K562 (cell line): ENCODE data around the gene TGFA. TPM values are rescaled to one million over a fixed set of nuclear protein-coding genes. Genes with fewer than 3 reads are reported as not detected.

Experiments used
- KLF13 ChIP-seq: fragments of 450-650 bp; IDR thresholded peaks from 2 replicates; pipeline ENCODE4 v1.6.1; 2016; ENCODE audit warnings: missing genetic modification characterization, low read depth, mild to moderate bottlenecking, missing compliant biosample characterization, moderate library complexity, borderline replicate concordance
- OTX1 ChIP-seq: fragments of 450-650 bp; formaldehyde crosslinking; IDR thresholded peaks from 2 replicates; pipeline ENCODE4 v1.4.0; 2022; ENCODE audit warnings: mild to moderate bottlenecking
- REST ChIP-seq, 2 experiments: fragments of 450-650 bp; formaldehyde crosslinking in 1 of 2; IDR thresholded peaks; 2 replicates each; pipeline versions ENCODE4 v1.4.0 to v1.6.1; 2014 to 2020; ENCODE audit warnings: mild to moderate bottlenecking in 2 of 2, borderline replicate concordance in 1 of 2, low read depth in 1 of 2
- STAT6 ChIP-seq: sonication (generic); formaldehyde crosslinking; IDR thresholded peaks from 2 replicates; pipeline ENCODE4 v1.8.1; 2023; ENCODE audit warnings: mild to moderate bottlenecking, missing genetic modification reagents
- ZBTB17 ChIP-seq: fragments of 450-650 bp; formaldehyde crosslinking; IDR thresholded peaks from 2 replicates; pipeline ENCODE4 v1.4.0; 2020; ENCODE audit warnings: mild to moderate bottlenecking
- ZMIZ1 ChIP-seq, 2 experiments: fragments of 150-350 bp in 1 of 2; IDR thresholded peaks; 2 replicates each; pipeline ENCODE4 v1.6.1; 2012 to 2016; ENCODE audit warnings: low read depth in 2 of 2, low read length in 2 of 2, mild to moderate bottlenecking in 1 of 2, moderate library complexity in 1 of 2
- ZNF23 ChIP-seq: fragments of 250-450 bp; sonication (Bioruptor Pico); IDR thresholded peaks from 2 replicates; pipeline ENCODE4 v1.4.0; 2020; ENCODE audit warnings: mild to moderate bottlenecking
- polyA plus RNA-seq, 8 experiments: library from polyadenylated mRNA; depleted of rRNA in 4 of 8; stranded (reverse) in 5 of 8; unstranded in 3 of 8; fragments of >200 nt; fragmentation: Nextera tagmentation in 2 of 8; fragmentation: Illumina TruSeq in 1 of 8; extraction: Ambion mirVana in 2 of 8; extraction: Trizol in 1 of 8; gene quantifications; 2 replicates each; pipeline versions ENCODE4 v1.2.1 to v1.2.3, GENCODE V29; 2011 to 2014; ENCODE audit warnings: inconsistent platforms in 1 of 8, missing spikeins in 1 of 8
- total RNA-seq, 7 experiments: library from RNA; depleted of rRNA in 6 of 7; stranded (reverse); fragments of >200 nt in 6 of 7; fragmentation: Illumina TruSeq in 2 of 7; extraction: Trizol in 2 of 7; gene quantifications; 2 replicates each; pipeline versions ENCODE4 v1.2.1 to v1.2.3, GENCODE V29; 2011 to 2021; ENCODE audit warnings: low replicate concordance in 1 of 7

Gene TGFA
- total and polyA plus RNA-seq, 9 of the 15 experiments (the other 6 are each of a cell fraction or from before 2014, with no cell fraction given) = not detected

DNA sequence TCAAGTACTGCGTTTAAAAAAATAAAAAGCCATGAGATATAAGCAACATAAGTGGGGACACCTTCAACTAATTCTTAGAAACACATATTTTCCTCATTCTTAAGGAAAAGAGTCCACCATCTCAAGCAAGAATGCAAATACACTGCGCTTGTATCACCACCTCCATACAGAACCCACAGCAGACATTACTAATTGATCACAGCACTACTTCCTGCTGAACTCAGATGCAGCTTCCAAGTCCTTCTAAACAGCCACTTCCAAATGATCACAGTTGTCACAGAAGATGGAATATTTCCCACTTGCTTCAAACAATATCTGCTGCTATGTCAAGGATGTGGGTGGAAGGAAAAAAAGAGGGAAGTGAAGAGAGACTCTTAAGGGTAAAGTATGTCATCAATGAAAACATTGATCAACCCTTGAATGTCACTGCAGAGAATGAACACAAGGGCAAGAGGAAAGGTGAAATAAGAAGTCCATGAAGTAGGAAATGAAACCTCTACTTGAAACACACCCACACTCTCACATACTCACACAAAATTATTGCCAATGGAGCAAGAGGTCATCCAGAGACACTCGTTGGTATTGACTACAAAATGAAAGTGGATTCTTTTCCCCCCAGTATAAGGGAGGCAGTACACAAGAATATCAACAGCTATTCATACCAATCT is 22.1 kb downstream of the TGFA start (continued):
- TF ChIP-seq STAT6 (CRISPR knock-in tag) (no peak), REST (IDR thresholded peaks at IDR 0.05; ENCODE audit: borderline replicate concordance) (peak; percentile 29; the same call in 1 of the 2 replicates), REST (CRISPR knock-in tag; IDR thresholded peaks at IDR 0.05; ENCODE audit: low read depth) (no peak), KLF13 (tag) (no peak), OTX1 (CRISPR knock-in tag) (no peak), ZMIZ1 (IDR thresholded peaks at IDR 0.05; ENCODE audit: low read depth in 2 of 2, low read length in 2 of 2) (peak in 1 of 2 experiments; percentile 71; a peak in 1 of 4 replicates), ZBTB17 (CRISPR knock-in tag) (peak; percentile 97), ZNF23 (peak; percentile 96)
